GM19023 (cell line): ENCODE measurements around the gene PRKAG2.

Source experiments
- ATAC-seq: cut with Tn5 transposase; IDR thresholded peaks from one replicate; pipeline ENCODE4 v1.9.1; 2021; ENCODE audit warnings: mild to moderate bottlenecking, moderate library complexity; ENCODE audit not compliant: unreplicated experiment

PRKAG2 gene

GRCh38 chr7:151900986-151901621 lies 24.2 kb upstream of the PRKAG2 start:
- ATAC-seq, result no peak

DNA sequence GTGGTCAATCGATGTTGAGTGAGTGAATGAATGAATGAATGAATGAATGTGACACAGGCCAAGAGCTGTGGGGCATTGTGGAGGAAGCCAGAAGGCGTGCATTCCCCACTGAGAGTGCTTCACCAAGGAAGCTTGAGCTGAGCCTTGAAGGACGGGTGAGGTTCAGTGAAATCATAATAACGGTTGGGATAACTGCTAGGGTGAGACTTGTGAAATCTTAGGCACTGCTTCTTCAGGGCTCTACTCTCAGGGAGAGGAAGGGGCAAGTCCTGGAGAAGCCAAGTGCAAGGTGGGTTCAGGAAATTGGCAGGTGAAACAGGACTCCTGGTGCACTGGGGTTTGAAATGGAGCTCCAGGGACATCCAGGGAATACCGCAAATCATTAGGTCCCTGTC lies 23.7 kb upstream of the PRKAG2 start:
- ATAC-seq, result no peak

DNA sequence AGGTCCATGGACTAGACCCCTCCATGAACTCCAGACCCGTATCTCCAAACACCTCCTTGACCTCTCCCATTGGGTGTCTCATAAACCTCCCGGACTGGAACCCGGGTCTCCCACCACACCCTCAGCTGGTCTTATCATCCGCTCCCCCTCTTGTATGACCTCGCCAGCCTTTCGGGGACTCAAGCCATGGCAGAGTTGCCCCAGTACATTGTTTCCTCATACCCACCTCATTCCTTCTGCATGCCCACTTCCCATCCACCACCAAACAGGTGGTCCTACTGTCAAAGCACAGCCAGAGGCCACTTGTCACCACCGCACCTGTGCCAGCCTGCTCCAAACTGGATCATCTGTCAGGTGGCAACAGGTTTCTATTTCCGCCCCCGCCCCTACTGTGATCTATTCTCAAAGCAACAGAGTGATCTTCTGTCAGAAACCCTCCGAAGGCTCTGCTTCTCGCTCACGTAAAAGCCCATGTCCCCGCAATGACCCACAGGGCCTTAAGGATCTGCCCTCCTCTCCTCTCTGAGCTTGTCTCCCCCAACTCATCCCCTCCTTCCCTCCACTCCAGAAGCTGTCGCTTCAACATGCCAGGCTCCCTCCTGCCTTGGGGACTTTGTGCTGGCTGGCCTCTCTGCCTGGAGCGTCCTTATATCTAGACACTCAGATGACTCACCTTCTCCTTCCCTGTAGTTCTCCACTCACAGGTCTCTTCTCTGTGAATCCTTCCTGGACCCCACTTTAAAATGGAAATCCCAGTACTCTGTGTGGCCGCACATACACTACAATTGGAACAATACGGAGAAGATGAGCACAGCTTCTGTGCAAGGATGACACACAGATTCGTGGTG lies 22.8 kb upstream of the PRKAG2 start:
- no peak for ATAC-seq

- ATAC-seq, result no peak
Observed at GRCh38 chr7:151897951-151898686, 21.2 kb upstream of the PRKAG2 start.

DNA sequence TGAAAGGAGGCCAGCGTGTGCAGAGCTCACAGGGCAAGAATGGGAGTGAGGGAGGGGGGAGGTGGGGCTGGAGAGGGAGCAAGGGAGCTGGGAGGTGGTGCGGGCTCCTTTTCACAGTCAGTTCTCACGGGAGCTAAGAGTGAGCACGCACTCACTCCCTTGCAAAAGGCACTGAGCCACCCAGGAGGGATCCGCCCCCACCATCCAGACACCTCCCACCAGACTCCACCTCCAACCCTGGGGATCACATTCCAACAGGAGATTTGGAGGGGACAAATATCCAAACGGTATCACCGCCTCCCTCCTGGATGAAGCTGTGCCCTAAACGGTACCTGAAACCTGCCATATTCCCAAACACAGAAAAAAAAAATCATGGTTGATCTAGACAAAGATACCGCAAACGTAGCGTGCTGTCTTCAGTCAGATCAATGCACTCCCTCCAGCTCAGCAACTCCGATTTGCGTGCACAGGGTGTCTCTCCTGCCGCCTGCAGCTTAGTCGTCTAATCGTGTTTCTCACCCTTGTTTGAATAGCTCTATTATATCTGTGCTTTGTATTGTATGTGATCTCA lies 20.3 kb upstream of the PRKAG2 start:
- ATAC-seq, result no peak

DNA sequence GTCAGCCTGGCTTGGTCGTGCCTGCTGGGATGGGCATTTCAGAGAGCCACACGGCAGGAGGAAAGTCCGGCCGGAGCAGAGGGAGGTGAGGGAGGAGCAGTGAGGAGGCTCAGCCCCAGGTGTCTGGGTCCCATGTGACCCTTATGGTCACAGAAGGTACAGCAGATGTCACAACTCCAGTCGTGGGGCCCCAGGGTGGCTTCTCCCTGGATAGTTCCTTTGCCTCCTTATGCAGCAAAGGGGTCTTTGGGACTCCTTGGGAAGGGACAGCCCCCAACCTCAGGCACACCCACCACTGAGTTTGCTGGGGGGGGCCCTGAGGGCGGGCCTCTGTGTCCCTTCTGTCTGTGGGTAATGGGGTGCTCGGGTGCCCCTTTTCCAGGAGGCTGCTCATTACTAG lies 19.6 kb upstream of the PRKAG2 start:
- no peak for ATAC-seq

DNA sequence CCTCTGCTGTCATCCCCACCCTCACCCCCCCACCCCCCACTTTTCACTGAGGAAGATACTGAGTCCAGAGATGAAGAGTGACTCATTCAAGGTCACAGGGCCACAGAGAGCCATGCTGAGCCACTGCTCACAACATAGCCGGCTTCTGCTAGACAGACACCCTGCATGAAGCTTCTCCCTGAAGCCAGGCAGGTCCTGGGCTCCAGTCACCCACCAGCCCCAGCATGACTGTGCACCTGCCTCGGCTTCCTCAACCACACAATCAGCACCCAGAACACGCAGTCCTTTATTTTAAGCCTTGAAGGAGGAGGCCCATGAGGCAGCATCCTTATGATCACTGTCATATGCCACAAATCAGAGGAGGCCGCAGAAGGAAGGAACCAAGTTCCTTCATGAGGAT lies 19.2 kb upstream of the PRKAG2 start:
- ATAC-seq, result no peak

DNA sequence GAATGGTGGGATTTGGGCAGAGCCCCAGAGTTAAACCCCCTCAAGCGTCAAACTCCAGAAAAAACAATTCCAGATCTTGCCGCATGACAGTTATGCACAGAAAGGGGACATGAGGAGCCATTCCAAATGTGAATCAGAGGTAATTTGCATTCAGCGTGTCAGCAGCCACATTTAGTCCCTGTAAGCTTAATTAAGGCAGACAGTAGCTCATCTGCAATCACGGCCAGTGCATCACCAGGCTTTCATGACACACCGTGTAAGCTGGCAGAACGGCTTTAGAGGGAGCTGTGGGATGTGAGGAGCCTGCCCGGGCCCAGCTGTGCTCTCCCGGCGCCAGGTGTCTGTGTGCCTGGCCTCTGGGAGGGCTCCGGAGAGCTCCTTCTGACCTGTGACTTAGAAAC lies 18.7 kb upstream of the PRKAG2 start:
- ATAC-seq, result no peak

GRCh38 chr7:151895008-151895630 lies 18.2 kb upstream of the PRKAG2 start:
- ATAC-seq, result no peak

DNA sequence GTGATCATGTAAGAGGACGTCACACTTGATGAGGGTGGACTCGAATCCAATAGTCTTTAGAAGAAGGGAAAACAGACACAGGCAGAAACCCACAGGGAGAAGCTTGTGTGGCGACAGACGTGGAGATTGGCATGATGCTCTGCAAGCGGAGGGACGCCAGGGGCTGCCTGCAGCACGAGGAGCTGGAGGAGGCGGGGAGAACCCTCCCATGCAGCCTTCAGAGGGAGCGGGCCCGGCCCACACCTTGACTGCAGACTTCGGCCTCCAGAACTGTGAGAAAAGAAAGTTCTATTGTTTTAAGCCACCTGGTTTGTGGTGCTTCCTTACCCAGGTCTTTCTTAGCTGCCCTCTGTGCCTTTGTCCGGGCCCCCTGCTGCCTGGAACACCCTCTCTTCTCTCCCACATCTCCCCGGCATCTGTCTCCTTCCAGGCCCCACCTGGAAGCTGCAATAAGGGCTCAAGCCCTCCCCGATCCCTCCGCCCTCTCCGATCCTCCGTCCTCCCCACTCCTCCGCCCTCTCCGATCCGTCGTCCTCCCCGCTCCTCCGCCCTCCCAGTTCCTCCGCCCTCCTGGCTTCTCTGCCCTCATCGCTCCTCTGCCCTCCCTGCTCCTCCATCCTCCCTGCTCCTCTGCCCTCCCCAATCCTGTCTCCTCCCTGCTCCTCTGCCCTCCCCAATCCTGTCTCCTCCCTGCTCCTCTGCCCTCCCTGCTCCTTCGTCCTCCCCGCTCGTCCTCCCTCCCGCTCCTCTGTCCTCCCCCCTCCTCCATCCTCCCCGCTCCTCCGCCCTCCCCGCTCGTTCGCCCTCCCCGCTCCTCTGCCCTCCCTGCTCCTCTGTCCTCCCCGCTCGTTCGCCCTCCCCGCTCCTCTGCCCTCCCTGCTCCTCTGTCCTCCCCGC lies 17.4 kb upstream of the PRKAG2 start:
- ATAC-seq, result no peak

DNA sequence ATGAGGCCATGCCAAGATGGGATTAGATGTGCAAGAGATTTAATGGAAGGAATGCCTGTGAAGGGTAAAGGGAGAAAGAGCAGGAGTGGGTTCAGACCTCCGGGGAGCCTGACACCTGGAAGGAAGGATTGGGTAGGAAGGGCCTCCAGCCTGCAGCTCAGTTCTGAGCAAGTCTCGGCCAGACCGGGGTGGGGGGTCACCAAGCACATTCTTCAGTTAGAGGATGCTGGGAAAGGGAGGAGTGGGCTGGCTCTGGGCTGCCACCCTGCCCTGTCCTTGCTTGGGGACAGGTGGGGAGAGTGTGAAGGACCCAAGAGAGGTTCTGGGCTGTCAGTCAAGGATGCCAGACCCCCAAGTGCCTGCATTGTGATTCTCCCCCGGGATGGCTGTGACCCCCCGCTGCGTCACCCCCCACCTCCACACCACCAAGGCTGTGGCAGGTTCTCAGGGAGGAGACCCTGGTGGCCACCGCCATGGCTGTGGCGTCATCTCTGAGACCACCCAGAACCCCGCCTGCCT lies 16.5 kb upstream of the PRKAG2 start:
- ATAC-seq, result no peak

- ATAC-seq, result no peak
Observed at GRCh38 chr7:151891753-151892152, 14.8 kb upstream of the PRKAG2 start.

- no peak for ATAC-seq
Observed at GRCh38 chr7:151891182-151891581, 14.3 kb upstream of the PRKAG2 start.

DNA sequence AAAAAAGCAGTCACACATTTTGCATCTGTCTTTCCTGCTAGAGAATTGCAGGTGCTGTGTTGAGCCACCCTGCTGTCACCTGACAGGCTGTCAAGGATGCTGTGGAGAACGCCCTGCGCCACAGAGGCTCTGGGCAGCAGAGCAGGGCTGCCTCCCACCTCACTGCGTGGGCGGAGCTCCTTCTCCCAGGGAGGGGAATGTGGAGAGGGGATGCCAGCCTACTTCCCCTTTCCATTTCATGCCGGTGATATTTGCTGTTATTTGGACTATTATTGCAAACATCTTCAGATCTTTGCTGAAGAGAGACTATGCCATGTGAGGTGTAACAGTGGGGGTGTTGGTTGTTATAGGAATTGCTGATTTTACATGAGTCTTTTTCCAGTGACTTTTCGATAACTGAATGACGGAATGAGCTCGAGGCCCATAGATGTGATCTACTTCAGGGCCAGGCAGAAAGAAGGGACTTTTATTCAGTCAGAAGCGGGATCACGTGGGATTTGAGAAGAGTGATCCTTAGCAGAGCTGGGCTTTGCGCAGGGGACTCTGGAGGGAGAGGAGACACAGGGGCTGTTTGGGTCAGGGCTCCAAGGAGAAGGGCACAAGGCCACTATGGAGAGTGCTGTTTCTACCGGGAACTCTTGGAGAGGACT lies 13.6 kb upstream of the PRKAG2 start:
- ATAC-seq, result no peak

- no peak for ATAC-seq
Observed at GRCh38 chr7:151889406-151890354, 12.8 kb upstream of the PRKAG2 start.

DNA sequence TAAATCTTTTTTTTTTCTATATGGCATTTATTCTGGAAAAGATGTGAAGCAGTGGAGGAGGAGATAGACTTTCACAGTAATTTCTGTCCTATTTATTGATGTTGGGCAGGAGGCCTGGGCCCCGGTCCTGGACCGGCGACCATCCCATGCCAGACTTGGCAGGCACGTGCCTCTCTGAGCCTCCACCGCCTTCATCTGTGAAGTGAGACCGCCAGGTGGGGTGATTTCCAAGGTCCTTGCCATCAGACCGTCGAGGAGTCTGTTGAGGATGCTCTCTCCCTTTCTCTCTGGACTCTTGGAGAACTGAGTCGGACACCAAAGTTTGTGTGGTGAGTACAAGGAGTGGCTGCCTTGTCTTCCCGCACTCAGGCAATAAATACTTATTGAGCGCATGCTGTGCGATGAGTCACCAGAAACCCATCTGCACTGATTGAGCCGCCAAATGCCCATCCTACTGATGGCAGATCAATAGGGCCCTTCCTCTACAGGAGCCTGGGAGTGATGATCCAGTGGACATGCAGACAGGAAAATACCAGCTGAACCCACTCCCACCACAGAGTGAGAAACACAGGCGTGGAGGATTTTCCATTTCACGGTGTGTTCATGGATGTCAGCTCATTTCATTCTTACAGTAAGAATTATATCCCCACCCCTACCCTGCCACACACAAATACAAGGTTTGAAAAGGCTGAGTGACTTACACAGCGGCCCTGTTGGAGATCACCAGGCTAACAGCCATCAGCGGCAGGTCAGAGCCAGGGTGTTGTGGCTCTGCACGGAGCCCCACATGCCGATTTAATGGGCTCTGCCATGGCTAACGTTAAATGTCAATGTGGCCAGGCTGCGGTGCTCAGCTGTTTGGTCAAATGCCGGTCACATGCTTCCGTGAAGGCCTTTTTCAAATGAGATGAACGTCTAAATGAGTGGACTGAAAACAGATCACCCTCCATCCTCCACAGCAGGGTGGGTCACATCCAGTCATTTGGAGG lies 11.5 kb upstream of the PRKAG2 start:
- no peak for ATAC-seq

GRCh38 chr7:151886783-151887182 lies 9.9 kb upstream of the PRKAG2 start:
- no peak for ATAC-seq
